Lower lobe of right lung (tissue), 2 donors: Measurements from ENCODE around the gene SORL1. TPM values are rescaled to one million over a fixed set of nuclear protein-coding genes. Genes with fewer than 3 reads are reported as not detected.

Experiments used
- ATAC-seq, 2 donors: fragments of 200-7000 bp; cut with Tn5 transposase; one replicate each; pipeline ENCODE4 v1.9.1; 2020 to 2022; ENCODE audit warnings: mild to moderate bottlenecking in 2 of 2, moderate library complexity in 2 of 2
- DNase-seq: peaks from one replicate; pipeline ENCODE4 v3.0.0-alpha.2; 2020
- H3K27ac ChIP-seq: fragments of 200-600 bp; one replicate; pipeline ENCODE4 v1.8.0; 2022
- H3K27me3 ChIP-seq: fragments of 200-600 bp; one replicate; pipeline ENCODE4 v1.8.0; 2022; ENCODE audit warnings: low read depth
- H3K36me3 ChIP-seq: fragments of 200-600 bp; one replicate; pipeline ENCODE4 v1.8.0; 2022; ENCODE audit warnings: mild to moderate bottlenecking
- H3K4me1 ChIP-seq: fragments of 200-600 bp; one replicate; pipeline ENCODE4 v1.8.0; 2022
- H3K4me3 ChIP-seq: fragments of 200-600 bp; one replicate; pipeline ENCODE4 v1.8.0; 2022; ENCODE audit warnings: mild to moderate bottlenecking
- H3K9me3 ChIP-seq: fragments of 200-600 bp; one replicate; pipeline ENCODE4 v1.8.0; 2022
- CTCF ChIP-seq: fragments of 200-600 bp; IDR thresholded peaks from one replicate; pipeline ENCODE4 v1.8.0; 2022; ENCODE audit warnings: antibody characterized with exemption, mild to moderate bottlenecking
- intact Hi-C: fragments of 100-400 bp; cut with DNase I; formaldehyde crosslinking; loops from one replicate; pipeline ENCODE4 v1.11.0; 2022
- total RNA-seq: library from RNA; stranded (reverse); fragmentation: NEBNext Ultra II Directional; extraction: Animal tissue kit (Norgen Biotek cat#: 25700); gene quantifications from one replicate; pipeline ENCODE4 v1.2.1, GENCODE V29; 2021
- donor health status: DM: no; HTN: yes; CAD: no; lungs with severe emphysema.

SORL1 gene
- total RNA-seq, 1 donor from 2014 or later = 74.0 TPM

- Histone ChIP-seq H3K9me3 (no peaks in the 10 kb centered on the region), H3K4me1 (peaks cover 5% of the 10 kb centered on the region), H3K4me3 (no peak overlapping the region), H3K36me3 (no peaks in the 10 kb centered on the region), H3K27ac (no peak overlapping the region), H3K27me3 (peaks cover 6% of the 10 kb centered on the region)
- ATAC-seq = no peak
- intact Hi-C loops = no loop called here
- TF ChIP-seq CTCF = no peak
- no peak for DNase-seq
Observed at GRCh38 chr11:121667836-121668235, 215.7 kb downstream of the SORL1 start.

GRCh38 chr11:121669422-121669821 lies 217.3 kb downstream of the SORL1 start:
- no peak for DNase-seq
- ATAC-seq = no peak

GRCh38 chr11:121670266-121670665 lies 218.2 kb downstream of the SORL1 start:
- intact Hi-C loops = no loop called here
- peaks cover 3% of the 10 kb centered on the region for H3K27me3 ChIP-seq
- H3K27ac ChIP-seq = no peak overlapping the region
- DNase-seq (no peak), ATAC-seq (no peak)
- TF ChIP-seq CTCF = no peak
- H3K4me3 ChIP-seq = no peak overlapping the region
- H3K4me1 ChIP-seq = peaks cover 7% of the 10 kb centered on the region
- H3K36me3 ChIP-seq = no peaks in the 10 kb centered on the region
- H3K9me3 ChIP-seq = no peaks in the 10 kb centered on the region

More at GRCh38 chr11:121669422-121669821, 217.3 kb downstream of the SORL1 start:
- TF ChIP-seq CTCF = no peak
- intact Hi-C loops = no loop called here
- no peaks in the 10 kb centered on the region for H3K9me3 ChIP-seq
- H3K36me3 ChIP-seq = no peaks in the 10 kb centered on the region
- no peak overlapping the region for H3K27ac ChIP-seq
- peaks cover 6% of the 10 kb centered on the region for H3K27me3 ChIP-seq
- no peak overlapping the region for H3K4me3 ChIP-seq
- H3K4me1 ChIP-seq = peaks cover 7% of the 10 kb centered on the region

- Histone ChIP-seq H3K27ac (no peak overlapping the region), H3K36me3 (no peaks in the 10 kb centered on the region), H3K9me3 (no peaks in the 10 kb centered on the region), H3K4me3 (no peak overlapping the region), H3K4me1 (peaks cover 7% of the 10 kb centered on the region), H3K27me3 (no peaks in the 10 kb centered on the region)
- DNase-seq (no peak), ATAC-seq (no peak)
- intact Hi-C loops = no loop called here
- TF ChIP-seq CTCF = no peak
Observed at GRCh38 chr11:121670805-121671282, 218.7 kb downstream of the SORL1 start.

GRCh38 chr11:121671283-121672168 lies 219.4 kb downstream of the SORL1 start:
- Histone ChIP-seq H3K4me1 (peaks cover 7% of the 10 kb centered on the region), H3K4me3 (no peak overlapping the region), H3K27ac (no peak overlapping the region), H3K9me3 (no peaks in the 10 kb centered on the region), H3K27me3 (no peaks in the 10 kb centered on the region), H3K36me3 (no peaks in the 10 kb centered on the region)
- DNase-seq = no peak
- TF ChIP-seq CTCF = no peak
- ATAC-seq = peak in 1 of 2 donors; percentile 18
- intact Hi-C loops = no loop called here
